Ishikawa (cell line): ENCODE measurements around the gene HES7.

Experiments
- CEBPB ChIP-seq: IDR thresholded peaks from 2 replicates; pipeline ENCODE4 v1.6.1; 2012
- CREB1 ChIP-seq: IDR thresholded peaks from 2 replicates; pipeline ENCODE4 v1.6.1; 2012; ENCODE audit warnings: low read depth
- EGR1 ChIP-seq: IDR thresholded peaks from 2 replicates; pipeline ENCODE4 v1.6.1; 2012
- EP300 ChIP-seq: IDR thresholded peaks from 2 replicates; pipeline ENCODE4 v1.6.1; 2012; ENCODE audit warnings: borderline replicate concordance
- FOXM1 ChIP-seq: IDR thresholded peaks from 2 replicates; pipeline ENCODE4 v1.6.1; 2012; ENCODE audit warnings: low read depth, borderline replicate concordance
- MAX ChIP-seq: IDR thresholded peaks from 2 replicates; pipeline ENCODE4 v1.6.1; 2012
- NFIC ChIP-seq: IDR thresholded peaks from 2 replicates; pipeline ENCODE4 v1.6.1; 2012
- RAD21 ChIP-seq: IDR thresholded peaks from 2 replicates; pipeline ENCODE4 v1.6.1; 2012; ENCODE audit warnings: low read depth
- TAF1 ChIP-seq: IDR thresholded peaks from 2 replicates; pipeline ENCODE4 v1.6.1; 2012; ENCODE audit warnings: low read depth, mild to moderate bottlenecking
- TCF12 ChIP-seq: IDR thresholded peaks from 2 replicates; pipeline ENCODE4 v1.6.1; 2012; ENCODE audit warnings: low read depth
- TEAD4 ChIP-seq: IDR thresholded peaks from 2 replicates; pipeline ENCODE4 v1.6.1; 2012
- USF1 ChIP-seq: IDR thresholded peaks from 2 replicates; pipeline ENCODE4 v1.6.1; 2012
- YY1 ChIP-seq: IDR thresholded peaks from 2 replicates; pipeline ENCODE4 v1.6.1; 2012; ENCODE audit warnings: low read depth
- ZBTB7A ChIP-seq: IDR thresholded peaks from 2 replicates; pipeline ENCODE4 v1.6.1; 2012; ENCODE audit warnings: low read depth
- TF ChIP-seq, protein P1 (sequence below): IDR thresholded peaks from 2 replicates; pipeline ENCODE4 v1.6.1; 2012; ENCODE audit warnings: low read depth, mild to moderate bottlenecking

Gene HES7

DNA sequence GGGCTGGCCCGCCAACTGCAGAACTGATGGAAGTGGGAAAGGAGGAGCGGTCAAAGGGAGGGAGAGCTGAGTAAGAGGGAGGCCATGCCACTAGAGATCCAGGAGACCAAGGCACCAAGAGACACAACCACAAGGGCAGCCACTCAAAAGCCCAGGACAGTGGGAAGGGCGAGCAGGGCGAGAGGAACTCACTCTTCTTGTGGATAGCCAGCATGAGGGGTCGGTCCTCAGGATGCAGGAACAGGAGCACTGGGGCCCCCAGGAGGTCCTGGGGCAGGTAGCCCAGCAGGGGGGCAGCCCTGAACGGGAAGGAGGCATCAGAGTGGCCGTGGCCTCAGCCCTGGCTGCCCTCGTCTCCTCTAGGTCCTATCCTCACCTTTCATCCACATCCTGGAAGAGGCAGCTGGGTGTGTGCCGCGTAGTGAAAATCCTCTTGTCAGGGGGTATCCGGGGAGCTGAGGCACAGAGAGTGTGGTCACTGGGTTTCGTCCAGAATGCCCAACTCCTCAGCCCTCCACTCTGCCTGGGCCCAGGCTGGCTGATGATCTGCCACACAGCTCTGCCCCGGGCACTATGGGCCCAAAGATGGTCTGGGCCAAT lies 24.0 kb upstream of the HES7 start:
- TF ChIP-seq NFIC (no peak), EGR1 (no peak), FOXM1 (no peak), TCF12 (no peak), EP300 (no peak), RAD21 (no peak), CREB1 (no peak), USF1 (no peak), TAF1 (no peak), CEBPB (no peak)

GRCh38 chr17:8147141-8147804 lies 23.4 kb upstream of the HES7 start:
- no peak for TF ChIP-seq CREB1
- TF ChIP-seq TCF12: no peak
- no peak for TF ChIP-seq MAX
- no peak for TF ChIP-seq ZBTB7A
- no peak for TF ChIP-seq EP300
- TF ChIP-seq, protein P1, sequence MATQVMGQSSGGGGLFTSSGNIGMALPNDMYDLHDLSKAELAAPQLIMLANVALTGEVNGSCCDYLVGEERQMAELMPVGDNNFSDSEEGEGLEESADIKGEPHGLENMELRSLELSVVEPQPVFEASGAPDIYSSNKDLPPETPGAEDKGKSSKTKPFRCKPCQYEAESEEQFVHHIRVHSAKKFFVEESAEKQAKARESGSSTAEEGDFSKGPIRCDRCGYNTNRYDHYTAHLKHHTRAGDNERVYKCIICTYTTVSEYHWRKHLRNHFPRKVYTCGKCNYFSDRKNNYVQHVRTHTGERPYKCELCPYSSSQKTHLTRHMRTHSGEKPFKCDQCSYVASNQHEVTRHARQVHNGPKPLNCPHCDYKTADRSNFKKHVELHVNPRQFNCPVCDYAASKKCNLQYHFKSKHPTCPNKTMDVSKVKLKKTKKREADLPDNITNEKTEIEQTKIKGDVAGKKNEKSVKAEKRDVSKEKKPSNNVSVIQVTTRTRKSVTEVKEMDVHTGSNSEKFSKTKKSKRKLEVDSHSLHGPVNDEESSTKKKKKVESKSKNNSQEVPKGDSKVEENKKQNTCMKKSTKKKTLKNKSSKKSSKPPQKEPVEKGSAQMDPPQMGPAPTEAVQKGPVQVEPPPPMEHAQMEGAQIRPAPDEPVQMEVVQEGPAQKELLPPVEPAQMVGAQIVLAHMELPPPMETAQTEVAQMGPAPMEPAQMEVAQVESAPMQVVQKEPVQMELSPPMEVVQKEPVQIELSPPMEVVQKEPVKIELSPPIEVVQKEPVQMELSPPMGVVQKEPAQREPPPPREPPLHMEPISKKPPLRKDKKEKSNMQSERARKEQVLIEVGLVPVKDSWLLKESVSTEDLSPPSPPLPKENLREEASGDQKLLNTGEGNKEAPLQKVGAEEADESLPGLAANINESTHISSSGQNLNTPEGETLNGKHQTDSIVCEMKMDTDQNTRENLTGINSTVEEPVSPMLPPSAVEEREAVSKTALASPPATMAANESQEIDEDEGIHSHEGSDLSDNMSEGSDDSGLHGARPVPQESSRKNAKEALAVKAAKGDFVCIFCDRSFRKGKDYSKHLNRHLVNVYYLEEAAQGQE: no peak
- TF ChIP-seq USF1: no peak
- no peak for TF ChIP-seq FOXM1
- TF ChIP-seq CEBPB: no peak
- TF ChIP-seq TEAD4: no peak
- TF ChIP-seq NFIC: no peak
- TF ChIP-seq TAF1: no peak
- no peak for TF ChIP-seq RAD21
- TF ChIP-seq EGR1: no peak

GRCh38 chr17:8146381-8147140 lies 22.7 kb upstream of the HES7 start:
- TF ChIP-seq NFIC: no peak
- no peak for TF ChIP-seq EP300
- no peak for TF ChIP-seq CREB1
- TF ChIP-seq, protein P1: no peak
- no peak for TF ChIP-seq ZBTB7A
- no peak for TF ChIP-seq USF1
- no peak for TF ChIP-seq YY1
- no peak for TF ChIP-seq MAX
- no peak for TF ChIP-seq TAF1
- no peak for TF ChIP-seq TEAD4
- no peak for TF ChIP-seq TCF12
- no peak for TF ChIP-seq FOXM1
- TF ChIP-seq RAD21: no peak
- no peak for TF ChIP-seq EGR1

- TF ChIP-seq NFIC (no peak), YY1 (no peak), TCF12 (no peak), TEAD4 (no peak), MAX (no peak), FOXM1 (no peak), CREB1 (no peak), EP300 (no peak), TAF1 (no peak), ZBTB7A (no peak)
- TF ChIP-seq, protein P1: no peak
These were observed 21.9 kb upstream of the HES7 start for GRCh38 chr17:8145811-8146210.
